Endothelial cell of umbilical vein (primary cell): Measurements from ENCODE around the gene TTYH3. TPM values are rescaled to one million over a fixed set of nuclear protein-coding genes. Genes with fewer than 3 reads are reported as not detected.

Experiments
- BruUV-seq: library from RNA; stranded (reverse); fragments of 400-500 nt; replicated peaks from 2 replicates; lab custom pipeline; 2021; lab: Mats Ljungman, UMichigan
- CTCF ChIA-PET: fragments of 300-600, 350-600 bp; sonication (Branson Sonifier 250); formaldehyde crosslinking; loops from one replicate; lab custom pipeline; 2021; ENCODE audit warnings: antibody characterized with exemption, inconsistent platforms; lab: Charles Lee
- POLR2A ChIA-PET: fragments of 300-600, 350-600 bp; sonication (Branson Sonifier 250); formaldehyde crosslinking; loops from one replicate; lab custom pipeline; 2021; ENCODE audit warnings: antibody characterized with exemption, inconsistent platforms; lab: Charles Lee
- DNase-seq: peaks from one replicate; pipeline ENCODE4 v3.0.0-alpha.2; 2011; ENCODE audit warnings: low read depth, low spot score
- FAIRE-seq: peaks from 2 replicates; lab custom pipeline; 2011; peaks lifted over from hg19 to GRCh38; lab: Jason Lieb, UNC
- H2AFZ ChIP-seq: 2 replicates; pipeline ENCODE4 v1.6.0; 2012; ENCODE audit warnings: low read depth, low read length, control low read depth, inconsistent platforms
- H3K27ac ChIP-seq: 2 replicates; pipeline ENCODE4 v1.5.1; 2011; ENCODE audit warnings: low read depth, mild to moderate bottlenecking, control low read depth, low read length, moderate library complexity; ENCODE audit not compliant: insufficient read depth
- H3K27me3 ChIP-seq, 2 experiments: 2 replicates each; pipeline versions ENCODE4 v1.6.0 to v1.6.1; 2011; ENCODE audit warnings: low read length in 2 of 2, mixed read lengths in 1 of 2; ENCODE audit not compliant: control insufficient read depth in 2 of 2, insufficient read depth in 2 of 2
- H3K36me3 ChIP-seq, 2 experiments: 2 replicates in 1 of 2; 3 replicates in 1 of 2; pipeline ENCODE4 v1.5.1; 2011; ENCODE audit warnings: low read length in 2 of 2, mild to moderate bottlenecking in 1 of 2, moderate library complexity in 1 of 2; ENCODE audit not compliant: control insufficient read depth in 2 of 2, insufficient read depth in 2 of 2; ENCODE audit errors: extremely low read depth in 1 of 2
- H3K4me1 ChIP-seq: 3 replicates; pipeline ENCODE4 v1.5.1; 2011; ENCODE audit warnings: mild to moderate bottlenecking, low read length; ENCODE audit not compliant: control insufficient read depth, insufficient read depth; ENCODE audit errors: extremely low read depth
- H3K4me2 ChIP-seq: 2 replicates; pipeline ENCODE4 v1.6.1; 2011; ENCODE audit warnings: low read length, control low read depth, mixed read lengths; ENCODE audit not compliant: insufficient read depth
- H3K4me3 ChIP-seq, 3 experiments: fragments of 200-600 bp in 1 of 3; sonication (generic), shearing (Covaris generic) in 1 of 3; replicated peaks in 1 of 3; 2 replicates each; pipeline ENCODE4 v1.5.1; 2011 to 2016; ENCODE audit warnings: control low read depth in 3 of 3, low read length in 3 of 3, mild to moderate bottlenecking in 2 of 3, inconsistent platforms in 1 of 3, low read depth in 1 of 3, moderate library complexity in 1 of 3; ENCODE audit not compliant: insufficient read depth in 1 of 3
- H3K79me2 ChIP-seq: 2 replicates; pipeline ENCODE4 v1.6.0; 2012; ENCODE audit warnings: low read length, inconsistent platforms; ENCODE audit not compliant: control insufficient read depth, insufficient read depth
- H3K9ac ChIP-seq: replicated peaks from 2 replicates; pipeline ENCODE3; 2011; ENCODE audit warnings: low read length, control low read depth; ENCODE audit not compliant: insufficient read depth; ENCODE audit errors: extremely low read depth
- H3K9me1 ChIP-seq: replicated peaks from 3 replicates; pipeline ENCODE4 v1.6.0; 2011; ENCODE audit warnings: mild to moderate bottlenecking, low read length; ENCODE audit not compliant: control insufficient read depth, insufficient read depth; ENCODE audit errors: extremely low read depth
- H3K9me3 ChIP-seq: replicated peaks from 2 replicates; pipeline ENCODE4 v1.5.1; 2012; ENCODE audit warnings: low read length, inconsistent platforms; ENCODE audit not compliant: control insufficient read depth, insufficient read depth
- H4K20me1 ChIP-seq: replicated peaks from 2 replicates; pipeline ENCODE3; 2011; ENCODE audit warnings: mild to moderate bottlenecking, low read length; ENCODE audit not compliant: control insufficient read depth, insufficient read depth; ENCODE audit errors: extremely low read depth
- CTCF ChIP-seq, 2 donors: IDR thresholded peaks; 1 replicate in 1 of 2; 2 replicates in 1 of 2; pipeline ENCODE4 v1.5.1; 2011; ENCODE audit warnings: low read length in 2 of 2, mild to moderate bottlenecking in 2 of 2, moderate library complexity in 2 of 2, control low read depth in 1 of 2, inconsistent platforms in 1 of 2, low read depth in 1 of 2; ENCODE audit not compliant: insufficient read depth in 1 of 2; ENCODE audit errors: extremely low read depth in 1 of 2
- EZH2 ChIP-seq: IDR thresholded peaks from 2 replicates; pipeline ENCODE4 v1.6.1; 2012; ENCODE audit warnings: borderline replicate concordance, low read depth, mild to moderate bottlenecking, moderate library complexity, low read length, inconsistent platforms; ENCODE audit not compliant: severe bottlenecking
- FOS ChIP-seq: IDR thresholded peaks from 2 replicates; pipeline ENCODE4 v1.6.1; 2011; ENCODE audit warnings: mild to moderate bottlenecking, low read length, moderate library complexity, borderline replicate concordance; ENCODE audit not compliant: insufficient read depth
- GATA2 ChIP-seq: IDR thresholded peaks from 2 replicates; pipeline ENCODE4 v1.7.0; 2011; ENCODE audit warnings: low read depth, mild to moderate bottlenecking, moderate library complexity, mixed read lengths, low read length; ENCODE audit not compliant: insufficient read length, insufficient read depth
- JUN ChIP-seq: IDR thresholded peaks from 2 replicates; pipeline ENCODE4 v1.6.1; 2011; ENCODE audit warnings: borderline replicate concordance, low read depth; ENCODE audit not compliant: insufficient read length, insufficient read depth
- MAX ChIP-seq: IDR thresholded peaks from 2 replicates; pipeline ENCODE4 v1.6.1; 2011; ENCODE audit not compliant: insufficient read depth, insufficient read length
- MYC ChIP-seq: IDR thresholded peaks from one replicate; pipeline ENCODE4 v1.6.1; 2011; ENCODE audit warnings: mild to moderate bottlenecking, low read depth, low read length
- POLR2A ChIP-seq: IDR thresholded peaks from 2 replicates; pipeline ENCODE4 v1.6.1; 2012; ENCODE audit warnings: low read depth, mild to moderate bottlenecking, control low read depth, low read length
- POLR2AphosphoS5 ChIP-seq: IDR thresholded peaks from 2 replicates; pipeline ENCODE4 v1.6.1; 2012; ENCODE audit warnings: low read depth, mild to moderate bottlenecking, control low read depth, low read length, moderate library complexity; ENCODE audit not compliant: insufficient read depth
- dilution Hi-C: fragments of 300-500 bp; cut with MboI; formaldehyde crosslinking; loops from one replicate; pipeline ENCODE4 v1.15.0; 2019; ENCODE audit warnings: low sequenced_read_pairs; ENCODE audit not compliant: extremely low pct_ligation_motif_present
- intact Hi-C: fragments of 100-400 bp; cut with micrococcal nuclease; formaldehyde crosslinking; loops from one replicate; pipeline ENCODE4 v1.10.0; 2022
- polyA plus RNA-seq, 4 experiments: library from polyadenylated mRNA; depleted of rRNA in 3 of 4; stranded (reverse) in 3 of 4; unstranded in 1 of 4; fragments of >200 nt; gene quantifications; 2 replicates each; pipeline versions ENCODE4 v1.2.1 to v1.2.3, GENCODE V29; 2011 to 2012; ENCODE audit warnings: missing spikeins in 1 of 4
- total RNA-seq: library from RNA; stranded (reverse); gene quantifications from 2 replicates; pipeline ENCODE4 v1.2.3, GENCODE V29; 2021

TTYH3 gene
- total and polyA plus RNA-seq, 2 donors (not counting 3 experiments of a cell fraction or from before 2014, with no cell fraction given): 143 to 280 TPM

- H3K4me2 ChIP-seq: no peak overlapping the region
- H3K36me3 ChIP-seq: no peaks in the 10 kb centered on the region
- no peak for TF ChIP-seq JUN
- no peak for TF ChIP-seq CTCF (IDR thresholded peaks at IDR 0.05; ENCODE audit: extremely low read depth in 1 of 2, insufficient read depth in 1 of 2, low read depth in 1 of 2, low read length in 2 of 2)
- no peak for TF ChIP-seq POLR2A
- TF ChIP-seq FOS: no peak
- no peak for TF ChIP-seq EZH2
- TF ChIP-seq MYC: no peak
- no peak for TF ChIP-seq GATA2
- TF ChIP-seq MAX: no peak
- no peak for TF ChIP-seq POLR2AphosphoS5
- H3K27ac ChIP-seq: peak overlapping the region; percentile 32
- dilution Hi-C loops: no loop called here
- intact Hi-C loops: loop anchor here (5.0 kb wide), 1 partner anchor 56 kb away; no protein-coding TSS in a partner anchor
- POLR2A ChIA-PET: interaction anchor here (1.2 kb wide), 1 partner anchor 22 kb away, joined by 3 read pairs; no protein-coding TSS in a partner anchor
- H4K20me1 ChIP-seq: no peaks in the 10 kb centered on the region
- no peaks in the 10 kb centered on the region for H3K79me2 ChIP-seq
- peak overlapping the region; percentile 41 for H2AFZ ChIP-seq
- H3K9me3 ChIP-seq: no peaks in the 10 kb centered on the region
- no peak overlapping the region for H3K9ac ChIP-seq
- no peaks in the 10 kb centered on the region for H3K9me1 ChIP-seq
- H3K4me1 ChIP-seq: peaks cover 13% of the 10 kb centered on the region
- no TSS peak for BruUV-seq
- no peak overlapping the region for H3K4me3 ChIP-seq
- CTCF ChIA-PET: interaction anchor here (0.6 to 4.8 kb wide), 15 partner anchors 10 to 156 kb away, joined by 3 to 55 read pairs (median 5); partner anchors contain the start of gene TTYH3
- no peak for DNase-seq
- no peak for FAIRE-seq
- H3K27me3 ChIP-seq: no peaks in the 10 kb centered on the region
These were observed 25.2 kb upstream of the TTYH3 start for GRCh38 chr7:2606539-2606936.
